NCI-H82 treated with DMSO at 0.1 percent for 48 hours (cell line): ENCODE results near the gene UQCRHL.

ENCODE experiments used
- DNase-seq: peaks from one replicate; lab custom pipeline; 2025; ENCODE audit not compliant: unreplicated experiment; lab: John Stamatoyannopoulos, UW

Gene UQCRHL

DNA sequence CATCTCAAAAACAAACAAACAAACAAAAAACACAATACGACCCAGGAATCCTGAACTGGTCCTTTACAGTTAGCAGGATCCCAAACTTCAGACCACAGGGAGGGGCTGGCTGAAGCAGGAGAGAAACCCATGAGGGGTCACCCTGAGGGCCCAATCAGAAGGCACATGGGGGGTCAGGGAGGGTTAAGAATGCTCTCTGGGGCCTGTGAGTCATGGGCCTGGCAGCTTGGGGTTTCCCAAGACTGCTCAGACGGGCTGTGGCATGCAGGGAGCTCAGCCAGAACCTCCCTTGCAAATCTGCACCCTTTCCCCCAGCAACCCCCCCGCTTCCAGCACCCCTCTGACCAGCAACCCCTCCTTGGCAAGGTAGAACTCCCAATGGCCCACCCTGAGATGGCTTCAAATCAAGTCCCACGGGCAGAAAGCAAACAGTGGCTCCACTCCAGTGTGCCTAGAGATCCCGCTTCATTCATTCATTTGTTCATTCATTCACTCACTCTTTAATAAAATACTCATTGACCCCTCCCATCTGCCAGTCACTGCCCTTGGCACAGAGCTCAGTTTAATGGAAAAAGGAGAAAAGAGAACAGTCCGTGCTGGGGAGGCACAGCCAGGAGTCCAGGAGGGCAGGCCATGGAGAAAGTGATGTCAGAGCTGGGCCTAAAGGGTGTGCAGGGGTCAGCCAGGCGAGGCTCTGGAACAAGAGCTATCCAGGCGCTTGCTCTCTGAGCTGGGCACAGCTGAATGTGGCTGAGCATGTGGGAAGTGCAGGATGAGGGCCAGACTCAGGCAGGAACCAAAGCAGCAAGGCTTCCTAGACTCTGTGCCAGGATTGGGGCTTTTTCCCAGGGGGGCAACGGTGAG, 8.2 kb downstream of the UQCRHL start:
- no peak for DNase-seq

DNA sequence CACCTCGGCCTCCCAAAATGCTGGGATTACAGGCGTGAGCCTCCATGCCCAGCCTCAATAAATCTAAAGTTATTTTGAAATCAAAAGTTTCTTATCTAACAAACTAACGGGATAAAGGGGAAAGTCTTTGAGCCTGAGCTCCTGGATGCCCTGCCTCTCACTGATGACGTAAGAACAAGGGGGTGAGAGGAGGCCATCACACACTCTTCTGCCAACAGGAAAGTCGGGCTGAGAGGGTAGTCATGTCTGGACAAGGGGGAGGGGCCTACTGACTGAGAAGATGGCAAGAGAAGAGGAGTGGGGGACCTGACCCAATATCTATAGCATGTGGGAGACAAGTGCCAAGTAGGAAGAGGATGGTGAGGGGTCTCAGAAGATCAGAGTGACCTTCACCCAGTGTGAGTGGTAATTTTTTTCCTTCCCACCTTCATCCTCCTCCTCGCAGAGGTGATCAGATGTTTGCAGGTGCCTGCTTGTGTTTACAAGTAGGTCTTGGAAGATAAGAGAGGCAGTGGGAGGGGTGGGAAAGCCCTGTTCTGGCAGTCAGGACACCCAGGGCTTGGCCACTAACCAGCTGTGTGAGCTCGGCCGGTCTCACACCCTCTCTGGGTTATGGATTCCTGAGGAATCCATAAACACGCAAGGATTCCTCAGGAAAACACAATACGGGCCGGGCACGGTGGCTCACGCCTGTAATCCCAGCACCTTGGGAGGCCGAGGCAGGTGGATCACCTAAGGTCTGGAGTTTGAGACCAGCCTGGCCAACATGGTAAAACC, 9.6 kb downstream of the UQCRHL start:
- no peak for DNase-seq

DNA sequence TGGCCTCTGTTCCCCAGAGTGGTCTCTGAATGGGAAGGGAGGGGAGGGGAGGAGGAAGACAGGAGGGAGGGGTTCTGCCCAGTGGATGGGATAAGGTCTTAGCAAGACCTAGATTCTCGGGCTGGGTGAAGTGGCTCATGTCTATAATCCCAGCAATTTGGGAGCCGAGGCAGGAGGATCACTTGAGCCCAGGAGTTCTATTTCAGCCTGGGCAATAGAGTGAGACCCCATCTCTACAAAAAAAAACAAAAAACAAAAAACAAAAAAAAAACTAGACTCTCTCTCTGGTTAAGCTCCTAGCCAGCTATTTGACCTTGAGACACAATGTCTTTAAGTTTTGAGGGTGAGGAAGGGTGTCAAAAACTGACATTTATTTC, 11.4 kb downstream of the UQCRHL start:
- no peak for DNase-seq

DNA sequence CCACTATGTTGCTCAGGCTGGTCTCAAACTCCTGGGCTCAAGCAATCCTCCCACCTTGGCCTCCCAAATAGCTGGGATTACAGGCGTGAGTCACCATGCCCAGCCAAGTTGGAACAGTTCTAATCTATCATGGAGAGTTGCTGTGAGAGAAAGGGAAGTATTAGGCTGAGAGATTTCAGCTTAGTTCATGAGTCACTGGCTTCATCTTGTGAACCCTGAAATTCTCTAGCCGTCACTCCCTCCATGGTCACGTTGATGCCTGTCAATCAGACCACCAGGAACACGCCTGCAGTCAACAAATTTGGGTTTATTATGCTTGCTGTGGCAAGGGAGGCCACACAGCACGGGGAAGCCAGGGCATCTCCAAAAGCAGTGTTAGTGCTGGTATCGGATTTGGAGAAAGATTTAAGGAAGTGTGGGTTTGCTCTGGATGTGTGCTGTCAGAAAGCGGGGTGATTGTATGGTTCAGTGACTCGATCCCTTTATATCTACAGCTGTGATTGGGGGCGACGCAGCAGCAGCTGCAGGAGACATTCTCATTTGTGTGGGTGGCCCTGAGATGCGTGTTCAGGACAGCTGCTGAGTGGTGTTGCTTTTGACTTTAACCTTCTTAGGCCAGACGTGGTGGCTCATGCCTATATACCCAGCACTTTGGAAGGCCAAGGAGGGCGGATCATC, 18.7 kb downstream of the UQCRHL start:
- no peak for DNase-seq

DNA sequence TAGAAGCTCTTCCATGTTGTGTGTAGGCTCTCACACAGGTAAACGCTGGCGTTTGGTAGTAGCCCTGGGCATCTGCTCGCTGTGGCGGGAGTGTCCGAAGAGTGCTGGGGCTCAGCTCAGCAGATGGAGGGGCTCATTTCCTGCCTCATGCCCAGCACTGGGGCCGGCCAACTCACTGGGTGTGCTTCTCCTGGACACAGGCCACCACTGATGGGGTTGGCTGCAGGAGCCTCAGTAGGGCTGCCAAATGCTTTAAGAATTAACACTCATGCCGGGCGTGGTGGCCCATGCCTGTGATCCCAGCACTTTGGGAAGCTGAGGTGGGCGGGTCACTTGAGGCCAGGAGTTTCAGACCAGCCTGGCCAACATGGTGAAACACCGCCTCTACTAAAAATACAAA, 20.9 kb downstream of the UQCRHL start:
- DNase-seq = no peak

DNA sequence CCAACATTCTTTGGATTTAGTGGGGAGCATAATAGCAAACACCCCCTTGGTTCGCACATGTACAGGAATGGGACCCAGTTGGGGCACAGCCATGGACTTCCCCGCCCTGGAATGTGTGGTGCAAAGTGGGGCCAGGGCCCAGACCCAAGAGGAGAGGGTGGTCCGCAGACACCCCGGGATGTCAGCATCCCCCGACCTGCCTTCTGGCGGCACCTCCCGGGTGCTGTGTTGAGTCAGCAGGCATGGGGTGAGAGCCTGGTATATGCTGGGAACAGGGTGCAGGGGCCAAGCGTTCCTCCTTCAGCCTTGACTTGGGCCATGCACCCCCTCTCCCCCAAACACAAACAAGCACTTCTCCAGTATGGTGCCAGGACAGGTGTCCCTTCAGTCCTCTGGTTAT, 21.8 kb downstream of the UQCRHL start:
- DNase-seq = no peak

DNA sequence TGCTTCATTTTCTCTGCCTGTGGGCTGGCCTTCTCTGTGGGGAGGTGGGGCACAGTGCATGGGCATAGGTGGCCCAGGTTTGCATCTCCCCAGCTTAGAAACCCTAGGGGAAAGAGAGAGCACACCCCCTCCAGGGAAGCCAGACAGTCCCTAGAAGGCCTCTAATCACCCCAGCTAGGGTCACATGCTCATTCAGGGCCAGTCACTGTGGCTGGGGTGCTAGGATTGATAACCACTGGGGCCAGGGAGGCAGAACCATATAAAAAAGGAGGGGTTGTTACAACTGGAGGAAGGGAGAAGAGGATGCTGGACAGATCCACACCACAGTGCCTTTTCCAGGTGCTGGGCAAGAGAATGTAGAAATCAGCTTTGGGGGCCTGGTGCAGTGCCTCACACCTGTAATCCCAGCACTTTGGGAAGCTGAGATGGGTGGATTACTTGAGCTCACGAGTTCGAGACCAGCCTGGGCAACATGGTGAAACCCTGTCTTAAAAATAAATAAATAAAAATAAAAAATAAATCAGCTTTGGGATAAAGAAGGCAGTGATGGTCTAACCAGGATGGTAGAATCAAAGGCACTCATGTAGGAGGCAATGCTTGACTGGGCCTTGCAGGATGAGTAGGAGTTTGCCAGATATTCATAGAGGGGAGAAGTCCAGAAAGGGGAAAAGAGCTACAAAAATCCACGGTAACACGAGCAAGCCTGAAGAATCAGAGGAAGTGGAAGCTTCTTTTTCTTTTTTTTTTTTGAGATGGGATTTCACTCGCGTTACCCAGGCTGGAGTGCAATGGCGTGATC, 29.3 kb downstream of the UQCRHL start:
- DNase-seq = no peak

DNA sequence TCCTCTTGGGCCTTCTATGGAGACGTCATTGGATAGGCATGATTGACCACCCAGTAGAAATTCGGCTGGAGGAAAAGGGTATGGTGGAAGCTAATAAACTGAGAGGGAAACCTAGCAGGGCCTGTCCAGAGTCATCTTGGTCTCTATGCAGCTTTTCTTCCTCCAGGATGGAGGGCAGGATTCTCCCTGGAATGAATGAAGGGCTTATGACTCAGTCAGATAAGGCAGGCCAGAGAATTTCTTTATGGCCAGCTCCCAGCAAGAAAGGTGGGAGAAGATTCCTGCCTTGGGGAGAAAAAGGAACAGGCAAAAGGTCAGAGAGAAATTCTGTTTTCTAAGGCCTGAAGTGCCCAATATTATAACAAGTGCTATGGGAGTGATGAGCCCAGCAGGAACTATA, 31.7 kb downstream of the UQCRHL start:
- DNase-seq = no peak

DNA sequence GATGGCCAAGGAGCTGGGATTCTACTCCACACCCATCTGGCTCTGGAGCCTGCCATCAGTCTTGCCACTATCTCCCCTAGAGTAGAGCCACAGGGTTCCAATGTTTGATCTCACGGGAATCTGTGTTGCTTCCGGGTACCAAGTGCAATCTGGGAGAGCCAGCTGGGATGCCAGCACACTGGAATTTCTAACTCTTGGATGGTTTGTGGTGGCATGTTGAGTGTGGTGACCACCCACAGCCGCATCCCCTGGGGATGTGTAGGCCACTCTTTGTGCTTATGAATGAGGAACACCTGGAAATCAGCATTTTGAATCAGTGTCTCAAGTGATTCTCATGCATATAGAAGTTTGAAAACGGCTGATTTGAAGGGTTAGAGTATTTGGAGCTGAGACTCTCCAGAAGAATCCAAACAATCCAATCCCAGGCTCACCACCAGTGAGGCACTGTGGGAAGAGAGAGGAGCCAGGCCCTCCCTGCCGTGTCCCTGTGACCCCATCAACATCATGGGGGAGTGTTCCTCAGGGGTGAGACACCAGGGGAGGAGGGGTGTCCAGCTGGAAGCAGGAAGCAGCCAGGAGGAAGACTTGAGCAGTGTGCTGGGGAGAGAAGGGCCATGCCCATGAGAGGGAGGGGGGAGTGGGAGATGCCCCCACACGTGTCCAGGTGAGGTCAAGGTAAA, 35.5 kb downstream of the UQCRHL start:
- no peak for DNase-seq

DNA sequence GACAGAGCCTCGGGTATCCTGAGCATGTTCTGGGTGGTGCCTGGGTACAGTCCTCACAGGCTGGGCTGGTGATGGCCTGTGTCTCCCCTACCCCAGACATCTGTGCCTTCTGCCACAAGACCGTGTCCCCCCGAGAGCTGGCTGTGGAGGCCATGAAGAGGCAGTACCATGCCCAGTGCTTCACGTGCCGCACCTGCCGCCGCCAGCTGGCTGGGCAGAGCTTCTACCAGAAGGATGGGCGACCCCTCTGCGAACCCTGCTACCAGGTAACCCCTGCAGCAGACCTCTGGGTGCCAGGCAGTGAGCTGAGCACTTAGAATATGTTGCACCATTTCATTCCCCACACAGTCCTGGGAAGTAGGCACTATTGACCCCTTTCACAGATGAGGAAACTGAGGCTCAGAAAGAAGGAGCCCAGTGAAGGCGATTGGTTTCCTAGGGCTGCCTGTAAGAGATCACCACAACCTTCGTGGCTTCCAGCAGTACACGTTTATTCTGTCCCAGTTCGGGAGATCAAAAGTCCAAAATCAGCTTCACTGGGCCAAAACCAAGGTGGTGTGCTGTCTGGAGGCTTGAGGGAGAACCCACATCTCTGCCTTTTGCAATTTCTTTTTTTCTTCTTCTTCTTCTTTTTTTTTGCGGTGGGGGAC, 37.0 kb downstream of the UQCRHL start:
- no peak for DNase-seq

DNA sequence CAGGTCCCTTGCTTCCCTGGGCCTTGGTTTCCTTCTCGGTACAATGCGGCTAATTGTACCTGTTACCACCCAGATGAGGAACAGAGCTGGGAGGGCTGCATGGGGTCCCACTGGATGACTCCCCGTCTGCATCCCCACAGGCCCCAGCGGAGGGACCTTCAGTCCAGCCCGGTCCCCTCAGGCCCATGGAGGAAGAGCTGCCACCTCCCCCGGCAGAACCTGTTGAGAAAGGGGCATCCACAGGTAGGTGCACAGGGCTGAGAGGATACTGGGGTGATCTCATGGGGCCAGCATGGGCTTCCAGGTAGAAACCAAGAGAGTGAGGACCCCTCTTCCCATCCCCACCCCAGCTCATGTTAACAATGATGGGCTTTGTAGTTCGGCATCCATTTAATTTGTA, 39.1 kb downstream of the UQCRHL start:
- DNase-seq = no peak

DNA sequence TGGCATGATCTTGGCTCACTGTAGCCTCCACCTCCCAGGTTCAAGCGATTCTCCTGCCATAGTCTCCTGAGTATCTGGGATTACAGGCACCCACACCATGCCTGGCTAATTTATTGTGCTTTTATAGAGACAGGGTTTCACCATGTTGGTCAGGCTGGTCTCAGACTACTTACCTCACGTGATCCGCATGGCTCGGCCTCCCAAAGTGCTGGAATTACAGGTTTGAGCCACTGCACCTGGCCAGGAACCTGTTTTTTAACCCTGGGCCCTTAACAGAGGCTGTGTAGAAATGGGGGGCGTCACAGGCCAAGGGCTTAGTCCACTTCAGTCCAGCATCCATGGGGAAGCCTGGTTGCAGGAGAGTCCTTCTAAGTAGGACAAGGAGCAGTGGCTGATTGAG, 39.5 kb downstream of the UQCRHL start:
- DNase-seq = no peak

DNA sequence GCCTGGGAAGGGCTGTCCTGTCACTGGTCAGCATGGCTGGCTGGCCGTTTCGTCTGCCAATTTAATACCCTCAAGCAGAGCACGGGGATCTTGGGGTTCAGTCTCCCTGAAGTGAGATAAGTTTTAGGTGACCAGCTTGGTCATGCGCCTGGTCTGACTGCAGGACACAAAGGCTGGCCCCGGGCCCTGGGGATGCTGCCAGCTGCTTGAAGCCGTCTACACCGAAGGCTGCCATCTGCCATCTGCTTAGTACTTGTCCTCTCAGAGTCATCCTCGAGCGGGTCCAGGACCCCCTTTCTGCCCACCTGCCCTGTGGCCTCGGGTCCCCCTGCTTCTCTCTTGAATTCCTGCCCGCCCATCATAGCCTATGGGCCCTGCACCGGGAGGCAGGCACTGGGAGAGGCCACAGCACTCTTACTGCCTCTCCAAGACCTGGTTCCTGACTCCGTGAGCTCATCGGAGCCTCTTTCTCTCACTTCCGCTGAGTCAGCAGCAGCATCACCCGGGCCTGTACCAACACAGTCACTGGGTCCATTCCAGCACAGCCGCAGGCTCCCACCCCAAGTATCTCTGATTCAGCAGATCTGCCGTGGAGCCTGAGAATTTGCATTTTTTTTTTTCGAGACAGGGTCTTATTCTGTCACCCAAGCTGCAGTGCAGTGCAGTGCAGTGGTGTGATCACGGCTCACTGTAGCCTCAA, 41.8 kb downstream of the UQCRHL start:
- DNase-seq = no peak

DNA sequence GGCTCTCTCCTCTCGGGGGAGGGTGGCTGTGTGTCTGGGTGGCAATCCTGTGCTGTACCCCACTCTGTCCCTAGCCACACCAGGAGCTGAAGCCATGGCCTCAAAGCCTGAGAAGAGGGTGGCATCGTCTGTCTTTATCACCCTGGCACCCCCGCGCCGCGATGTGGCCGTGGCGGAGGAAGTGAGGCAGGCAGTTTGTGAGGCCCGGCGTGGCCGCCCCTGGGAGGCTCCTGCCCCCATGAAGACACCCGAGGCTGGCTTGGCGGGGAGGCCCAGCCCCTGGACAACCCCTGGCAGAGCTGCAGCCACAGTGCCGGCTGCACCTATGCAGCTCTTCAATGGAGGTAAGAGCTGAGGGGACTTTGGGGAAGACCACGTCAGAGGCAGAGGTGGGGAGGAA, 42.6 kb downstream of the UQCRHL start:
- DNase-seq = no peak

DNA sequence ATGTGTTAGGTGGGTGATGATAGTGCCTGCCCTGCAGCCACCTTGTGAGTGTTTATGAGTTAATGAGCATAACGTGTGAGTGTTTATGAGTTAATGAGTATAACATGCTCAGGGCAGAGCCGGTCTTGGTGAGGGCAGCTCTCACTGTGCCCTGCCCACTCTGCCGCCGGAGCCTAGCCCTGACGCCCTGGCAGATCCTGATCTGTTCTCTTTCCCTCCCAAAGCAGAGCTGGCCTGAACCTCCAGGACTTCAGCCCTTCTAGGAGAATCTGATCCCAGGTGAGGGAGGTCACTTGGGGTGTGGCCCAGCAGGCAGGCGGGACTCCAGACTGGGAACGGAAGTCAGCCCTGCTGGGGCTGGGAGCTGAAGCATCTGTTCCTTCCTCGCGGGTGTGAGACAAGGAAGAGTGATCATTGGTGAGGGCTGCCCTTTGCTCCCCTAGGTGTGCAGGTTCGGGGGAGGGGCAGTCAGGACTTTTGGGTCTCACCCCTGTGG, 43.1 kb downstream of the UQCRHL start:
- DNase-seq = no peak

DNA sequence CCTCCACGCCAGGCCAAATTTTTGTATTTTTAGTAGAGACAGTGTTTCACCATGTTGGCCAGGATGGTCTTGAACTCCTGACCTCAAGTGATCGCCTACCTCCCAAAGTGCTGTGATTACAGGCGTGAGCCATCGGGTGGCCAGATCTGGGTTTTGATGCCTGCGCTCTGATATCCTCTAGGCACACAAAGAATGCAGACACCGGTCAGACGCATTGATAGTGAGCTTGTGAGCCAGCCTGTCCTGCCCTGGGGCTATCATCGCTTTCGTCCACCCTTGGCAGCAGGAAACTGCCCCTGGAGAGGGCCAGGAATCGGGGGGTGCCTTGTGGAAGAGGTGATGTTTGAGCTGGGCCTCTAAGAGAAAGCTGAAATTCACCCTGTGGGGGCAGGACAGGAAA, 44.9 kb downstream of the UQCRHL start:
- DNase-seq = no peak

DNA sequence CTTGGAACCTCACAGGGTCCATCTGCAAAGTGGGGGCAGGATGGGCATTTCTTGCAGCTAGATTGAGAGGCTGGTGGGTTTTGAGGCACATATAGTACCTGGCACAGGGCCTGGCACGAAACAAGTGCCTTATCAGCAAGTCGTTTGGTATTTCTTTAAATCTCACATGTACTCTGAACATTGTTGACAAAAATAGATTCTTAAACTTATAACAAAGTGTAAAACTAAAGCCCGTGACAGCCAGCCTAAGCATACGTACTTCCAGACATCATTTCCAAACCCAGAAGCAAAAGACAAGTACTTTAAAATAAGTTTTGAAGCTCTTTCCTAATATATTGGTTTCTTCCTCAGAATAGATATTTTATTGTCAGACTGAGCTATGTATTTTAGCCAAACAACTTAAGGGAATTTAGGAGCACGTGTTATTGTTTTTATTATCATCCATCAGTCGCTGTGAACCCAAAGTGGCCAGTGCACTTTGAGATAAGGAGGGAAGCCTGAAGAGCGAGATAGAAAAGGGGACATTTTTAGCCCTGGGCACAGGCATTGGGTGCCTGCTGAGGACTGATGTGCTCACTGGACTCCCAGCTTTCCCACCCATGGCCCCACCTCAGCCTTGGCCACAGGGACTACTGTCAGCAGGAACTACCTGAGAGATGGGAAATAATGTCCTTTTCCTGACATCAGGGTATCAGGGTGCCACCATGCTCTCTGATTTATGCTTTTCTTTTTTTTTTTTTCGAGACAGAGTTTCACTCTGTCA, 45.9 kb downstream of the UQCRHL start:
- no peak for DNase-seq

DNA sequence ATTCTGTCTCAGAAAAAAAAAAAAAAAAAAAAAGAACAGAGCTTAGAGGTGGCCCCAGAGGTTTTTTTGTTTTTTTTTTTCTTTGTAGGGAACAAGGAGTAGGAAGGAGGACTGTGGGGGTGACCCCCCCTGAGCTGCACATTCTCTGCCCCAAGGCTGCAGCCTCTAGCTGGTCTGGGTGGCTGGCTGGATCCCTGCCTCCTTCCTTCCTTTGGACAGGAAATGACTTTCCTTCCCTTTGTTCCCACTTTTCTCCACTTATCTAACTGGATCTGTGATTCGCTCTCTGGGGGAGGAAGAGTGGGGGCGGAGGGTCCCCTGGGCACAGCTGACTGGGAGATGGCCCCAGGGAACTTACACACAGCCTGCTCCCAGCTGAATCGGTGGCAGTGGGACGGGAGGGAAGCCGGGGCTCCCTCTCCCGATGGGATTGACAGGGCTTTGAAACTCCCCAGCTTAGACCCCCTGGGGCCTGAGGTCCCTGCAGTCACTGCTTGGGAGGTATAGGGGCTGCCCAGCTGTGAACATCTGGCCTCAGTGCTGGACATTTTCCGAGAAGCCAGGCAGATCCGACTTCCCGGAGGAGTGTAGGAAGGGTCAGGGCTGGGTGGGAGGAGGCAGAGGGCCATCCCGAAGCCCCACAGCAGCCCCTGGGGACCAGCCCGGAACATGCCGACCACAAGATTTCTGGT, 46.8 kb downstream of the UQCRHL start:
- DNase-seq = no peak
